ENCODE data around the gene XXYLT1.

DNA sequence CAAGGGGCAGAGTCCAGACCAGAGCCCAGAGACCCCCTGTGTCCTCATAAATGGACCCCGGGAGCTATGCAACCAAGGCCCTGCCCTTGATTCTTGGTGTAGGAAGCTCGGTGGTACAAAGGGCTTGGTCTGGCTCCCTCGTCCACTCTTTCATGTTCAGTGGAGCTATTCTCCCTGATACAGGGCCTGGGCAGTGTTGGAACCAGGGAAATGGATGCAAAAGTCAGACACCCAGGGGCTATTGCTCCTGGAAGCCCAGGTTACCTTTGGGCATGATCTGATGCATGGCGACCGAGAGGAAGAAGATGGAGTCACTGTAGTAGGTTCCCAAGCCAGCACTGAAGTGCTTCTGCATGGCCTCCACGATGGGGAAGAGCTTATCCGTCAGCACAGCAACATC is 44.5 kb downstream of the XXYLT1 start:
- TF ChIP-seq POLR2A (IDR thresholded peaks at IDR 0.05) (no peak), CTCF (IDR thresholded peaks at IDR 0.05) (no peak)

Data from tibial nerve (tissue), 3 donors.